HG02759 (cell line): Measurements from ENCODE around the gene MMAB.

Experiments
- ATAC-seq: cut with Tn5 transposase; IDR thresholded peaks from one replicate; pipeline ENCODE4 v1.9.1; 2021; ENCODE audit warnings: mild to moderate bottlenecking, moderate library complexity; ENCODE audit not compliant: unreplicated experiment

The MMAB gene

GRCh38 chr12:109541413-109541726, 31.9 kb downstream of the MMAB start:
- no peak for ATAC-seq

- no peak for ATAC-seq
Measured at GRCh38 chr12:109540526-109541412, 32.5 kb downstream of the MMAB start.

- no peak for ATAC-seq
Measured at GRCh38 chr12:109539508-109539907, 33.8 kb downstream of the MMAB start.

- no peak for ATAC-seq
Measured at GRCh38 chr12:109538191-109538863, 35.0 kb downstream of the MMAB start.

GRCh38 chr12:109537136-109537535, 36.2 kb downstream of the MMAB start:
- ATAC-seq: no peak

- no peak for ATAC-seq
Measured at GRCh38 chr12:109535863-109536250, 37.4 kb downstream of the MMAB start.

- ATAC-seq: no peak
Measured at GRCh38 chr12:109535231-109535862, 38.0 kb downstream of the MMAB start.

GRCh38 chr12:109534456-109534855, 38.8 kb downstream of the MMAB start:
- no peak for ATAC-seq

- no peak for ATAC-seq
Measured at GRCh38 chr12:109533487-109533740, 39.9 kb downstream of the MMAB start.

GRCh38 chr12:109532721-109533486, 40.4 kb downstream of the MMAB start:
- no peak for ATAC-seq

GRCh38 chr12:109531411-109531810, 41.9 kb downstream of the MMAB start:
- no peak for ATAC-seq

- ATAC-seq: no peak
Measured at GRCh38 chr12:109529691-109530640, 43.3 kb downstream of the MMAB start.

GRCh38 chr12:109527489-109528123, 45.7 kb downstream of the MMAB start:
- ATAC-seq: no peak

GRCh38 chr12:109525279-109525585, 48.1 kb downstream of the MMAB start:
- ATAC-seq: no peak

GRCh38 chr12:109524466-109525278, 48.6 kb downstream of the MMAB start:
- no peak for ATAC-seq

- no peak for ATAC-seq
Measured at GRCh38 chr12:109523504-109523903, 49.8 kb downstream of the MMAB start.

- no peak for ATAC-seq
Measured at GRCh38 chr12:109523071-109523470, 50.2 kb downstream of the MMAB start.

- no peak for ATAC-seq
Measured at GRCh38 chr12:109521831-109522230, 51.5 kb downstream of the MMAB start.

- ATAC-seq: no peak
Measured at GRCh38 chr12:109519787-109520186, 53.5 kb downstream of the MMAB start.
